Measurements from ENCODE around the gene PSMA7. TPM values are rescaled to one million over a fixed set of nuclear protein-coding genes. Genes with fewer than 3 reads are reported as not detected.

The PSMA7 gene
- 301 TPM for total RNA-seq

GRCh38 chr20:62143081-62143956 is at the start of gene PSMA7, which contains the start of gene SS18L1:
PSMA7 (minus strand) TSS chr20:62143394; CDS start chr20:62143303, 91 bp downstream.
SS18L1 (plus strand) TSS chr20:62143769; CDS start chr20:62143821, 52 bp downstream.
- no peaks in the 10 kb centered on the region for H3K9me3 ChIP-seq
- no peaks in the 10 kb centered on the region for H3K27me3 ChIP-seq
- peak within 1 kb of the TSS; percentile 91 to 99 for H3K4me3 ChIP-seq
- DNase-seq (ENCODE audit: low spot score in 2 of 2): peak in 1 of 2 donors; percentile 91
- peak in 1 of 3 experiments; percentile 6 for TF ChIP-seq CTCF (IDR thresholded peaks at IDR 0.05)
- peaks cover 9 to 31% of the 10 kb centered on the region in 2 donors for H3K4me1 ChIP-seq
- H3K27ac ChIP-seq: peak within 1 kb of the TSS; percentile 92 to 97
- intact Hi-C loops (cut with DNase I): loop anchor here (1.0 to 10.0 kb wide), 5 partner anchors 21 to 654 kb away; partner anchors contain the start of genes LSM14B, MRGBP and OSBPL2
- H3K36me3 ChIP-seq: peaks cover 21 to 23% of the 10 kb centered on the region in 2 donors

GRCh38 chr20:62192635-62193034 is 49.4 kb upstream of the PSMA7 start:
- Histone ChIP-seq H3K27me3 (no peaks in the 10 kb centered on the region), H3K4me3 (no peak overlapping the region), H3K36me3 (peaks cover 40% of the 10 kb centered on the region in 2 donors), H3K9me3 (no peaks in the 10 kb centered on the region), H3K4me1 (no peaks in the 10 kb centered on the region), H3K27ac (no peak overlapping the region)
- no peak for TF ChIP-seq CTCF (IDR thresholded peaks at IDR 0.05)
- DNase-seq (ENCODE audit: low spot score in 2 of 2): no peak
- intact Hi-C loops (cut with DNase I): no loop called here

- peaks cover 35 to 36% of the 10 kb centered on the region in 2 donors for H3K36me3 ChIP-seq
- no peak overlapping the region for H3K4me3 ChIP-seq
- H3K9me3 ChIP-seq: no peaks in the 10 kb centered on the region
- DNase-seq (ENCODE audit: low spot score in 2 of 2): no peak
- H3K27me3 ChIP-seq: no peaks in the 10 kb centered on the region
- TF ChIP-seq CTCF (IDR thresholded peaks at IDR 0.05): no peak
- peaks cover 0 to 4% of the 10 kb centered on the region in 2 donors for H3K4me1 ChIP-seq
- H3K27ac ChIP-seq: no peak overlapping the region
- intact Hi-C loops (cut with DNase I): no loop called here
These were observed 48.8 kb upstream of the PSMA7 start for GRCh38 chr20:62191781-62192559.

- Histone ChIP-seq H3K27me3 (no peaks in the 10 kb centered on the region), H3K9me3 (no peaks in the 10 kb centered on the region), H3K27ac (no peak overlapping the region), H3K4me1 (peaks cover 0 to 4% of the 10 kb centered on the region in 2 donors), H3K36me3 (peaks cover 24 to 32% of the 10 kb centered on the region in 2 donors), H3K4me3 (no peak overlapping the region)
- intact Hi-C loops (cut with DNase I): no loop called here
- DNase-seq (ENCODE audit: low spot score in 2 of 2): no peak
- TF ChIP-seq CTCF (IDR thresholded peaks at IDR 0.05): no peak
These were observed 47.6 kb upstream of the PSMA7 start for GRCh38 chr20:62190639-62191411.

Data from ascending aorta (tissue), 2 donors.